T-helper 2 cell treated with Interferon-gamma antibody and Interleukin-4, amounts not matched to agents 100 ng/mL and 5 ng/mL, for 36 hours (primary cell): ENCODE results near the gene FAM98B. TPM values are rescaled to one million over a fixed set of nuclear protein-coding genes. Genes with fewer than 3 reads are reported as not detected.

Experiments used
- intact Hi-C: fragments of 100-400 bp; cut with micrococcal nuclease; formaldehyde crosslinking; loops from one replicate; pipeline ENCODE4 v1.15.1; 2023
- total RNA-seq: library from RNA; stranded (reverse); gene quantifications from 2 replicates; pipeline ENCODE4 v1.2.3, GENCODE V29; 2022

FAM98B gene
- total RNA-seq, 1 donor from 2014 or later, result 42.3 TPM

DNA sequence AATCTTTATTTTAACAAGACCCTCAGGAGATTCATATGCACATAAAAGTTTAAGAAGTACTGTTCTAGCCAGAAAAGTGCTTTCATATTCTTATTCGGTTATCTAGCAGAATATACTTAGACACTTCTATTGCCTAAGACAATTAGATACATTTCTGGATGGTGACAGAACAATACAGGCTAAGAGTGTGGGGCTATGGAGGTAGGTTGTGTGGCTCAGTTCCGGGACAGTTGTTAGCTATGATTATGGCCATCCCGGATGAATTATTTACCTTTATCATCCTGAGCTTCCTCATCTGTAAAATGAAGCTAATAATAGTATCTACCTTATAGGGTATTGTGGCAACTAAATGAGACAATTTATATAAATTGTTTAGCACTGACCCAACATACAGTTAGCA lies 6.6 kb downstream of the FAM98B start:
- intact Hi-C loops, result no loop called here

GRCh38 chr15:38461066-38461833 lies 7.3 kb downstream of the FAM98B start:
- intact Hi-C loops, result no loop called here

- intact Hi-C loops, result no loop called here
Measured at GRCh38 chr15:38463893-38464292, 10.0 kb downstream of the FAM98B start.

GRCh38 chr15:38464675-38465074 lies 10.7 kb downstream of the FAM98B start:
- intact Hi-C loops, result no loop called here

- intact Hi-C loops, result loop anchor here (5.0 kb wide), 1 partner anchor 91 kb away; the partner anchor contains the start of gene RASGRP1
Measured at GRCh38 chr15:38470816-38471215, 16.9 kb downstream of the FAM98B start.

- intact Hi-C loops, result loop anchor here (2.0 to 5.0 kb wide), 2 partner anchors 17 to 90 kb away; partner anchors contain the start of genes FAM98B and RASGRP1
Measured at GRCh38 chr15:38471974-38472373, 18.0 kb downstream of the FAM98B start.

DNA sequence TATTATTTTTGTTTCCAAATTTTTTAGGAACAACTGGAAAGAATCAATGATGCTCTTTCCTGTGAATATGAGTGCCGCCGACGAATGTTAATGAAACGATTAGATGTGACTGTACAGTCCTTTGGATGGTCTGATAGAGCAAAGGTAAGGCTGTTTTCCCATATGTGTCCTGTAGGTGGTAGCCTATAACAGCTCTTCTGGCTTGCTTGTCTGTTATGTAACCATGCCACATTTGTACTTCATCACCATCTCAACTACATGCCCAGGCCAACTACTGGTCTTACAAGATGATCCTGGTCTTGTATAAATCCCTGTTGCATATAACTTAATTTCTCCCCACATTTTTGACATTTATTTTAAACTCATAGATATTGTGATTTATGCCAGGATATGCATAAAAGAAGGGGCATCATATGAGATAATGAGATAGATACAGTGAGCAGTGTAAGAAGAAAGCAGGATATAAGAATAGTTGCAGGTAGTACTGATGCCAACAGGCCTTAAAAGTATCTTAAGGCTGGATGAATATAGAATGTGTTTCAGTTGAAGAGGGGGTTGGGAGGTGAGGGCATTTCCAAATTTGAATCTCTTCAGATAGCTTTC lies 20.3 kb downstream of the FAM98B start:
- intact Hi-C loops, result loop anchor here (1.0 to 5.0 kb wide), 4 partner anchors 33 to 225 kb away; partner anchors contain the start of gene RASGRP1

DNA sequence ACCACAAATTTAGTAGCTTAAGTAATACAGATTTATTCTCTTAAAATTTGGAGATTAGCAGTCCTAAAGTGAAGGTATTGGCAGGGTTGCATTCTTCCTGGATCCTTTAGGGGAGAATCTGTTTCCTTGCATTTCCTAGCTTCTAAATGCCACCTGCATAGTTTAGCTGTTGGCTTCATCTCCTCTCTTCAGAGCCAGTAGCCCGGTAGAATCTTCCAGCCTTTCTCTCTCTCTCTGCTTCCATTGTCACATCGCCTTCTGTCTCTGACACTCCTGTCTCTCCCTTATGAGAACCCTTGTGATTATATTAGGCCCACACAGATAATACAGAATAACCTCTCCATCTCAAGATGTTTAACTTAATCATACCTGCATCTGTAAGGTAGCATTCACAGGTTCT lies 21.4 kb downstream of the FAM98B start:
- intact Hi-C loops, result loop anchor here (2.0 kb wide), 1 partner anchor 35 kb away; no protein-coding TSS in a partner anchor

GRCh38 chr15:38476120-38476519 lies 22.2 kb downstream of the FAM98B start:
- intact Hi-C loops, result no loop called here

GRCh38 chr15:38477637-38478036 lies 23.7 kb downstream of the FAM98B start:
- intact Hi-C loops, result no loop called here

GRCh38 chr15:38479266-38479665 lies 25.3 kb downstream of the FAM98B start:
- intact Hi-C loops, result no loop called here

GRCh38 chr15:38479756-38480155 lies 25.8 kb downstream of the FAM98B start:
- intact Hi-C loops, result no loop called here

DNA sequence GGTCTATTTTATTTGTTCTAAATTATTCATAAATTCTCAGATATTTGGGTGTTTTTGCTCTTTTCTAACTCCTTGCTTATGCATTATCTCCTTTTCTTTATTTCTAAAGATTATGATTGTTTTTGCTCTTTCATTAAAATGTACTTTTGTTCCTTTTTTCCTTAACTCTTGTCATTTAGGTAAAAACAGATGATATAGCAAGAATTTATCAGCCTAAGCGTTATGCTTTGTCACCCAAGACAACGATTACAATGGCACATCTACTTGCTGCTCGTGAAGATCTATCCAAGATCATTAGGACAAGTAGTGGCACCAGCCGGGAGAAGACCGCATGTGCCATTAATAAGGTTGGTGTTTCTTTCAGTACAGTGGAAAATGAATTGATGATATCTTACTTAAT lies 27.2 kb downstream of the FAM98B start:
- intact Hi-C loops, result no loop called here

DNA sequence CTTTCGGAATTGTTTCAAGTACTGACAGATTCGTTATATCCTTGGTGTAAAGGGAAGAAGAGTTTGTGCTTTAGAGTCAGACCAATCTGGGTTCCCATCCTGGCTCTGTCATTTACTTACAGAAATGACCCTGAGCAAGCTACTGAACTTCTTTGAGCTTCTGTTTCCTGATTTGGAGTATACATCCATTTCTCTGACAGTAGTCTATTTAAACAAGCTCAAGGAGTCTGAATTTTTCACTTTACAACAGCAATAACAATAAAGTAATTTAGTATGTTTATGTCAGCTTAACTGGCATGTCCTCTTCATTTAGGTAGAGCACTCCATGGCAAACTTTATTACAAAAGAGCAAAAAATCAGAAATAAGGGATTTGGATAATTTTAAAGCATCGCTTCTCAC lies 27.8 kb downstream of the FAM98B start:
- intact Hi-C loops, result no loop called here

DNA sequence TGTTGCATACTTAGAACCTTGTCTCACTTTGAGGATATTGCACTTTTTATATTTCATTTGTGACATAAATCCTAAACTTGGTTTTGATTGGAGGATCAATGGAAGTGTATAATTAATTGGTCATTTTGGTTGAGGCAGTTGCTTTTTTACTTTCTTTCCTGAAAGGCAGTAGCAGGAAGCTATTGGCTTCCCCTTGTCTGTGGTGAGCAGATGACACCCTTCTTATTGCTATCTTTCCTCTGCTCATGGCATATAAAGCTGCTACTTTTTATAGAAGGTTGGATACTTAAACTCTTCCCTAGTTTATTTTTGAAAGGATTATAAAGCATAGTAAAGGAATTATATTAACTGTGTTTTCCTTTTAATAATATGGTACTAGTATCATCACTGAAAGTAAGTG lies 28.6 kb downstream of the FAM98B start:
- intact Hi-C loops, result no loop called here

- intact Hi-C loops, result loop anchor here (5.0 kb wide), 2 partner anchors 75 to 200 kb away; partner anchors contain the start of gene RASGRP1
Measured at GRCh38 chr15:38486936-38487335, 33.0 kb downstream of the FAM98B start.

DNA sequence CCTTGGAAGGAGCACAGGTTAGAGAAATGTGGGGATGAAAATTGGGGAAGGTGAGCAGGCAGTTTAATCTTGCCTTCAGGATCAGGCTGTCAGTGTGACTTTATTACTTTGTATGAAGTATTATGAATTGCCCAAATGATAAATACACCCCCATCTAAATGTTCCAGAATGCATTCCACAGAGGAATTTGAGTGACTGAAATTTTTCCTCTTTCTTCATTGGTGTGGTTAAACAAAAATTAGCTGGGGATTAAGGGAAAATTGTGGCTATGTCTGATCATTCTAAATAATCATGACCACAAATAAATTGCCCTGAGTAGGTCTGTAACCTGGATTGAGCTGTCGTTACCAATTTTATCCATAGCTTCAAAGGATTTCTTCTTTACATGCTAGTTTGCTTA lies 33.5 kb downstream of the FAM98B start:
- intact Hi-C loops, result loop anchor here (5.0 kb wide), 2 partner anchors 75 to 200 kb away; partner anchors contain the start of gene RASGRP1

GRCh38 chr15:38490242-38490922 lies 36.5 kb downstream of the FAM98B start:
- intact Hi-C loops, result no loop called here

DNA sequence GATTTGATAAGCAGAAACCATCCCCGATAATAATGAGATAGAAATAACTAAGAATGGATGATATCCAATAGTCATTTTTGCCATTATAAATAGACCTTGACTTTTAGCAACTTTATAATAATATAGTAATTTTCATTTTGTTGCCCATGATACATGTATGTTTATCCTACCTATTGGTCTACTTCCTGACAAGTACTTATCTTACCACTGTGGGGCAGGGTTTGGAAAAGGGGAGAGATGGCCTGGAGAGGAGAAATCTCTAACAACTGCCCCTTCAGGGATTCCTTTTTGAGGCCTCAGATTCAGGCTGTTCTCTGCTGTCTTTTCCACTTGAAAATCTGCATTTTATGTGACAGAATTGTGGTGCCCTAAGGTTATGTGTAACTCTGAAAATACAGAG lies 42.2 kb downstream of the FAM98B start:
- intact Hi-C loops, result no loop called here

DNA sequence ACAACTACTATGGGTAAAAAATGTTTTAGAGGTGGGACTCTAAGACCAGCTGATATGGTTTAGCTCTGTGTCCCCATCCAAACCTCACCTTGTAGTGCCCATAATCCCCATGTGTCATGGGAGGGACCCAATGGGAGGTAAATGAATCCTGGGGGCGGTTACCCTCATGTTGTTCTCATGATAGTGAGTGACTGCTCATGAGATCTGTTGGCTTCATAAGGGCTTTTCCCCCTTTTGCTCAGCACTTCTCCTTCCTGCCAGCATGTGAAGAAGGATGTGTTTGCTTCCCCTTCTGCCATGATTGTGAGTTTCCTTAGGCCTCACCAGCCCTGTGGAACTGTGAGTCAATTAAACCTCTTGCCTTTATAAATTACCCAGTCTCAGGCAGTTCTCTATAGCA lies 45.7 kb downstream of the FAM98B start:
- intact Hi-C loops, result no loop called here

DNA sequence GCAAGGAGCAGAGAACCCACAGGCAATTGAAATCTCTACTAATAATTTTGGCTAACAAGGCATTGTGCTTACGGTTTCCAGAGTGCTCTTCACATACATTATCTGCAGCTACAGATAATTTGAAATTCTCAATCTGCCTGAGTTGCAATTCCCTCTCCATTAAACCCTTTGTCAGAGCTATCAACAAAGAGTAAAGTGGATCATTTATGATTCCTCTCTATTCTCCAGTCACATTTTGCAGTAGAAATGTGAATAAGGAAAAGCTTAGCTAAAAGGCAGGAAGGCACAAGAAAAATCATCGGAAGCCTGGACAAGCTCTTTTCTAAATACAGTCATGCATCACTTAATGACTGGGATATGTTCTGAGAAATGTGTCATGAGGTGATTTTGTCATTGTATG lies 49.6 kb downstream of the FAM98B start:
- intact Hi-C loops, result no loop called here
